IPS-NIHi7 (cell line): ENCODE data around the gene ZNF277.
"Not testable (repeated sequence)": the region's sequence is repeated elsewhere in the genome, so short reads cannot be mapped to it uniquely, and the experiment has no call there.

Experiments
- DNase-seq: peaks from one replicate; pipeline ENCODE4 v3.0.0; 2012; ENCODE audit warnings: mixed read lengths; ENCODE audit errors: extremely low spot score

ZNF277 gene

GRCh38 chr7:112211348-112211907 lies 4.9 kb downstream of the ZNF277 start:
- no peak for DNase-seq

- no peak for DNase-seq
Observed at GRCh38 chr7:112212571-112212970, 6.1 kb downstream of the ZNF277 start.

GRCh38 chr7:112213735-112214134 lies 7.2 kb downstream of the ZNF277 start:
- no peak for DNase-seq

GRCh38 chr7:112214268-112214667 lies 7.8 kb downstream of the ZNF277 start:
- DNase-seq: no peak

- DNase-seq: no peak
Observed at GRCh38 chr7:112214883-112215282, 8.4 kb downstream of the ZNF277 start.

GRCh38 chr7:112215787-112216186 lies 9.3 kb downstream of the ZNF277 start:
- no peak for DNase-seq

- no peak for DNase-seq
Observed at GRCh38 chr7:112220877-112221434, 14.5 kb downstream of the ZNF277 start.

GRCh38 chr7:112223310-112223709 lies 16.8 kb downstream of the ZNF277 start:
- DNase-seq: no peak

- no peak for DNase-seq
Observed at GRCh38 chr7:112224186-112224585, 17.7 kb downstream of the ZNF277 start.

- no peak for DNase-seq
Observed at GRCh38 chr7:112225006-112225405, 18.5 kb downstream of the ZNF277 start.

GRCh38 chr7:112226701-112227276 lies 20.3 kb downstream of the ZNF277 start:
- no peak for DNase-seq

- no peak for DNase-seq
Observed at GRCh38 chr7:112228632-112229031, 22.1 kb downstream of the ZNF277 start.

GRCh38 chr7:112232212-112232978 lies 25.9 kb downstream of the ZNF277 start:
- no peak for DNase-seq

GRCh38 chr7:112233048-112233697 lies 26.7 kb downstream of the ZNF277 start:
- no peak for DNase-seq

GRCh38 chr7:112234147-112234546 lies 27.7 kb downstream of the ZNF277 start:
- DNase-seq: no peak

- no peak for DNase-seq
Observed at GRCh38 chr7:112236597-112236996, 30.1 kb downstream of the ZNF277 start.

- no peak for DNase-seq
Observed at GRCh38 chr7:112238330-112238729, 31.8 kb downstream of the ZNF277 start.

GRCh38 chr7:112238852-112239610 lies 32.5 kb downstream of the ZNF277 start:
- DNase-seq: no peak

GRCh38 chr7:112248598-112248997 lies 42.1 kb downstream of the ZNF277 start:
- DNase-seq: no peak

- not testable (repeated sequence) for DNase-seq
Observed at GRCh38 chr7:112249967-112250366, 43.5 kb downstream of the ZNF277 start.

GRCh38 chr7:112252141-112252540 lies 45.6 kb downstream of the ZNF277 start:
- DNase-seq: no peak

GRCh38 chr7:112252691-112253090 lies 46.2 kb downstream of the ZNF277 start:
- DNase-seq: no peak
